GM19099 (cell line): ENCODE measurements around the gene ARSH.

Source experiments
- POLR2A ChIP-seq: IDR thresholded peaks from 3 replicates; pipeline ENCODE4 v1.6.1; 2011; ENCODE audit warnings: low read depth; ENCODE audit not compliant: insufficient read length; ENCODE audit errors: extremely low read depth

ARSH gene

DNA sequence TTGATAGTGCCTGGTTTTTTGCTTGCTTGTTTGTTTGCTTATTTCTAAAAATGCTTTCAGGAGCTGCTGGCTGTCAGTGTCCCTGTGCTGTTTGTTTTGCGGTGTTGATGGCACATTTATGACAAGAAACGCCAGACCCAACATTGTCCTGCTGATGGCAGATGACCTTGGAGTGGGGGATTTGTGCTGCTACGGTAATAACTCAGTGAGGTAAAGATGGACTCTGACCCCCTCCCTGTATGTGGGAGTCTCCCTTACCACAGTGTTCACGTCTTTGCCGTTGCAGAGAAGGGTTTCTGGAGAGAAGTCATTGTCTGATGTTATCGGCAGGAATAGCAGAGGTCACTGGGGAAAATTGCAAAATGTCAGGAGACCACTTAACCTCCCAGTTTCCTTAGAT, at the start of gene ARSH:
Gene ARSH (plus strand): TSS at position 52 of the 400 bp plus-strand sequence. CDS start 67 bp downstream, at position 119.
- no peak for TF ChIP-seq POLR2A

DNA sequence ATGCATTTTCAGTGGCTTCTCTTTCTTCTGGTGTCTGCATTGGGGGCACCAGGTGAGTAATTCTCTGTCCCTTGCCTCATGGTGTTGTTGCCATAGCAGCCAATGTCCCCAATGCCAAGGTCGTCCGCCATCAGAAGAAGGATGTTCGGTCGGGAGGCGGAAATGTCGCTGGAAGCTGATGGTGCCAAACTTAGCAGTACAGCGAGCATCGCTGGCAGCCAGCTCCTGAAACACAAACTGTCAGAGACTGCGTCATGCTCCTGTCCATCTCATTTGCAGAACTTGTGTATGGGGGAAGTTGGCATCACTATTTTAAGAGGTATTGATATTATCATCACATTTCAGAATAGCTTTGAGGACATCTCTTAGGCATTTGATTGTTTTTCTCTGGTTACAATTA, 48.1 kb upstream of the ARSH start:
- TF ChIP-seq POLR2A: no peak

DNA sequence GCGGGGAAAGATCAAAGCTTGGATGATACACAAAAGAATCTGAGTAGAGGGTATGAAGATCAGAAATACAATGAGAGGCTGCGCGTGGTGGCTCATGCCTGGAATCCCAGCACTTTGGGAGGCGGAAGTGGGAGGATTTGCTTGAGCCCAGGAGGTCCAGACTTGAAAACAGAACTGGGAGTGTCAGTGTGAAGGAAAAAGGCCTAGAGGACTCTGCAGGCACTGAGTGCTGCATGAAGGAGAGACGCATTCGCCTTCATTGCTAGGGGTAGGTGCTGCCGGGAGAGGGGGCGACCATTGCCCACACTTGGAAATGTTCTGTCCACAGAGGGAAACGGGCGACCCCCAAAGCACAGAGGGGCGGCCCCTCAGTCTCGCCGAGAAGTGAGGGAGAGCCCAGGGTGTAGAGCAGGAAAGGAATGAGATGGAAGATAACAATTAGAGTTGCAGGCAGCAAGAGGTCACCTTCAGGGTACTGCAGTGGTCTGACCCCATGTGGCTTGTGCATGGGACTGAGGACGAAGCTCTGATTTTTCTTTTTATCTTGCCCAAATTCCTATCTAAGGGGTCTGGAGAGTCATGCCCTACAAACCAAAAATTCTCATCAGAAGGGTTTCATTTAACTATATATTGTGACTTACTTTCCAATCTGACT, 45.4 kb upstream of the ARSH start:
- TF ChIP-seq POLR2A: no peak

DNA sequence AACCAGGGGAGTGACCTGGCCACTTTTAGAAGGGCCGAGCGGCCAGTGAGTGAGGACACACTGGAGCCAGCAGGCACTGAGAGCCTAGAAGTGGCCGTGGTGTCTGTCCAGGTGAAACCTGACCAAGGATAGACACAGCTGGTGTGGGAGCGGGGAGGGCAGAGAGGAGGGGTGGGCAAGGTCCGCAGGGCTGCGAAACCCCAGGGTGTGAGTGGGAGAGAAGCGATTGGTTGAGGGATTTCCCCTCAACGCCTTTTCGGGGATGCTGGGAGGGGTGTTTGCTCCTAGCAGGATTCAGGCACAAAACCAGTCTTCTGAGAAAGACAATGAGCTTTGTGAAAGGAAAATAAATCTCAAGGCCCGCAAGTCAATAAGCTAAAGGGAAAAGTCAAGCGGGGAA, 44.0 kb upstream of the ARSH start:
- TF ChIP-seq POLR2A: no peak

DNA sequence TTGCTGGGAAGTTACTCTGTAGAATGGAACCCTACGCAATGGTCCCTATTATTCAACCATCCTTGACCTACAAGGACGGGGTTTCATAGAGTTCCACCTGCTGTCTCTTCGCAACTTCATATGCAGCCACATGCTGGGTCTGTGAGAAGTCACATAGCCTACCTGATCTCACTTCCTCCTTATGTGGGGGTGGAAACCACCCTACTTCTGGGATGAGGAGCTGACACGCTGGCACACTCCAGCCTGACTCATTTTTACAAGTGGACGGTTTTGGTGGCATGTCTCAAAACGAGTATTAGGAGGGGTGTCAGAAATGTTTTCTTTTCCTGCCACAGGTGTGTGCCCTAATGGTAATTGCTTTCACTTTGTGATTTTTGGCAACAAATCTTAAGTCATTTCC, 40.4 kb upstream of the ARSH start:
- no peak for TF ChIP-seq POLR2A

DNA sequence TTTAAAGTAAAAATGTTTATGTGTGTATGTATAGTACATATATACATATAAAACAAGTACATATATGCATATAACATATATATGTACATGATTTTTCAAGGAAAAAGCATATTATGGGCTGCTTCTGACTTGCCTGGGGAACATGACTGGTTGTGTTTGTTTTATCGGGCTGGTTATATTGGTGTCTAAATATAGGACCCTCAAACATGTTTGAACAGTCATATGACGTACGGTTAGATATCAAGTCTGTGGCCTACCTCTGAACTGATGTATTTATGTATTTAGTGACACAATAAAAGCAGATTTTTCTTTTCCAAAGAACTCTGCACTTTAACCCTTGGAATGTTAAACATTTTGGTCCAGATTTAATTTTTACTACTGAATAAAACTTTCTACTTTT, 39.3 kb upstream of the ARSH start:
- TF ChIP-seq POLR2A: no peak

DNA sequence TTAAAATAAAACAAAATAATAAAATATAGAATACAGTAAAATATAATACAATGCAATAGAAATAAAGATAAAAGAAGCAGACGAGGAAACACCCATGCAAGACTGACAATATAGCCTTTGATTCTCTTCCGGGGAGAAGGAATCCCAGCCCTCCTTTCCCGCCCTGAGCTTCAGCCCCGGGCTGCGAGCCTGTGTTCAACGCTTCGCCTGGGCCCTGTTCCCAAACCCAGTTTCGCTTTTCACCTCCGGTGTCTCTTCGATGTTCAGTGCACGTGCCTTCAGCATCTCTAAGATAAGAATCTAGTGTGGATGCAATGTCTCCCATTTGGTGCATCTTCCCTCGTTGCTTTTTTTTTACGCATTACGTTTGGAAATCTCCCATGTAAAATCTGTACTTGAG, 38.8 kb upstream of the ARSH start:
- no peak for TF ChIP-seq POLR2A

- TF ChIP-seq POLR2A: no peak
These were observed 38.1 kb upstream of the ARSH start for GRCh38 chrX:2967998-2968909.

DNA sequence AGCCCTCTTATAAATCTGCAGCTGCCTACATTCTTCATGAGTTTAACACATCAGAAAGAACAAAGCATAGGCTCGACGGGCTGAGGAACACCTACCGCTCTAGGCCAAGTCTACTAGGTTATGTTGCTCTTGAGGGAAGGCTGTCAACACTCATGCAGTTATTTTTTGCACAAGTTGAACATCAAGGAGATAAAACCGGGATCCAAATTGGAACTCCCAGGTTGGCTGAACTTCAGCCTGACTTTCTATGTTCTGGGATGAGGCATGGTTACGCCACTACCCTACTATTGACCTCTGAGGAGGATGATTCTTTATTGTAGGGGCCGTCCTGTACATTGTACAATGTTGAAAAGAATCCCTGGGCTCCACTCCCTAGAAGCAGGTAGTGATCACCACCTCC, 37.3 kb upstream of the ARSH start:
- no peak for TF ChIP-seq POLR2A

- TF ChIP-seq POLR2A: no peak
These were observed 34.0 kb upstream of the ARSH start for GRCh38 chrX:2972391-2972790.

DNA sequence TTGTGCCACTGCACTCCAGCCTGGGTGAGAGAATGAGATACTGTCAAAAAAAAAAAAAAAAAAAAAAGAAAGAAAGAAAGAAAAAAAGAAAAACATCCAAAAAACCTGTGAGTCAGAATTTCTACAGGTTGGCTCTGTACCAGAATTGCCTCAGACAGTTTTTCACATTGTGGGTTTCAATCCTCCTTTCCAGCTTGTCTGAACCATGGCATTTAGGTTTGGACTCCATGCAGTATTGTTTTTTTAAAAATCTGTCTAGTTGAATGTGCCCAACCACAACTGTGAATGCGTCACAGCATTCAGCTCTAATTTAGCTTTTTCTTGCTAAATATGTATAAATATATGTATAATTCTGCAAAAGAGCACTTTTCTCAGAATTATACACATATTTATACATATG, 31.4 kb upstream of the ARSH start:
- no peak for TF ChIP-seq POLR2A

DNA sequence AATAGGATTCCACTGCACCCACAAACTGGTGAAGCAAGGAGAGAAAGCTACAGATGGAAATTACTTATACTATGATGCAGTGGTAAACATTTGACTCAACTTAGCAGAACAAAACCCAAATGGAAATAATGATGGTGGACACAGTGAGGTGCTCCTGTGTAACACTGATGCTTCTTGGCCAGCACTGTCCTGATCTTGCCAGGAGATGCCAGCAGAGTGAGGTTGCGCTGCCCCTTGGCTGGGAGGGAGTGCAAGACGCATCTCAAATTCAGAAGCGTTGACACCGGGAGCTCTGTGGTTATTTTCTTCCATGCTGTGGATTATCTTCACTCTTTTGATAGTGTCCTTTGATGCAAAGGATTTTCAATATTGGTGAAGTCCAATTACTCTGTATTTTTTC, 22.0 kb upstream of the ARSH start:
- TF ChIP-seq POLR2A: no peak

DNA sequence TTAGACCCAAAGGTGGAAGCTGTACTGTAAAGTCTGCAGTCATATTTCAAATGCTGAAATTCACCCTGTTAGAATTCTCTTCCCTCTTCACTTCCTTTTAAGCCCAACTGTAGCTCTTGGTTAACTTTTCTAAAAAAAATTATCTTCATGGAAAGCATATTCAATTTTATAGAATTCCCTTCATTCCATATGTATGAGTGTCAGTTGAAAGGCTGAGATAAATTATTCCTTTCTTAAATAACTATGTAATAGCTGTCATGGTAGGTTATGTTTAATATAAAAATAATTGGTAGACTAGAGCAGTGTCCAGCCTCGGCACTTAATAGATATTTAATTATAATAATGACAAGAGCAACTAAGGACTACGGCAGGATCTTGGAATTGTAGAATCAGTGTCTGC, 16.8 kb upstream of the ARSH start:
- no peak for TF ChIP-seq POLR2A

DNA sequence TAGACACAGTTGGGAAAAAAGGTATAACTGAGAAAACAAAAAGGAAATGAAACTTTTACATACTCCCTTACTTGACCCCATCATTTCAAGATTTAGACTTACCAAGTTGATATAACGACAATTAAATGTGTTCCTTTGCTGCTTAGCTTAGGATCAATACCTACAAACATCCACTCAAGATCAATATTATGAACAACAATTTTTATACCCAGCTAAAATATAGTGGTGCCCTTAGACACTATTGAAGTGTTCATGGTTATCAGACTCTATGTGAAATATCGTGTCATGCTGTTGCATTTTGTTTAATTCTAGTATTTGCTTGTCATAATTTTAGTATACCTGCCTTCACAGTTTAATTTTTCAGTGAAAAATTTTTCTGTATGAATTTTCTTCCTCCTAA, 4.2 kb downstream of the ARSH start:
- TF ChIP-seq POLR2A: no peak

DNA sequence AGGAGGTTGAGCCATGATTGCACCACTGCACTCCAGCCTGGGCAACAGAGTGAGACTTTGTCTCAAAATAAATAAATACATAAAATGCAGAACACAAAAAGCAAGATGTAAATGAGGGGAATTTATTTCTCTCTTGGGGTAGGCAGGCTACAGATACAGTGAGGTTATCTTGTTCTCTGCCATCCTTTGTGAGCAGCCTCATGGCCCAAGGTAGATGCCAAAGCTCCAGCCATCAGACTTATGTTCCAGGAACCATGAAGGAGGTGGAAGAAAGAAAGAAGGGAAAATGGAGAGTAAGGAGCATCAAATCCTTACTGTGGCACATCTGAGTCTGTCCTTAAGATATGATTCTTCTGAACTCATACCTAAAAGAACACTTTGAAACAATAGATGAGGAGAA, 11.1 kb downstream of the ARSH start:
- no peak for TF ChIP-seq POLR2A

GRCh38 chrX:3024176-3024575, 17.8 kb downstream of the ARSH start:
- no peak for TF ChIP-seq POLR2A
